ENCODE results near the gene CDC42EP3. TPM values are rescaled to one million over a fixed set of nuclear protein-coding genes. Genes with fewer than 3 reads are reported as not detected.

Gene CDC42EP3
- total RNA-seq, 6 donors from 2014 or later, result 24.5 to 76.2 (median 43.2) TPM

GRCh38 chr2:37689751-37690150 is 18.3 kb upstream of the CDC42EP3 start:
- H3K9me3 ChIP-seq, result no peaks in the 10 kb centered on the region
- H3K4me3 ChIP-seq, result no peak overlapping the region
- peak overlapping the region in 1 of 4 donors; percentile 36 for H3K27ac ChIP-seq
- no peaks in the 10 kb centered on the region for H3K27me3 ChIP-seq
- ATAC-seq (ENCODE audit: low FRiP score in 2 of 2), result no peak
- no peaks in the 10 kb centered on the region for H3K36me3 ChIP-seq
- no peak for DNase-seq
- peaks cover 0 to 3% (median 0%) of the 10 kb centered on the region in 4 donors for H3K4me1 ChIP-seq
- WGBS, 2 donors, result 71 to 89% methylated on average over 2 of the region's 2 CpGs
- TF ChIP-seq EP300 (IDR thresholded peaks at IDR 0.05) (no peak), CTCF (IDR thresholded peaks at IDR 0.05) (no peak), POLR2A (IDR thresholded peaks at IDR 0.05) (no peak), POLR2AphosphoS5 (IDR thresholded peaks at IDR 0.05) (no peak)

- ATAC-seq (ENCODE audit: low FRiP score in 2 of 2) (peak; percentile 55 to 88), DNase-seq (no peak)
- no peaks in the 10 kb centered on the region for H3K27me3 ChIP-seq
- H3K36me3 ChIP-seq, result no peaks in the 10 kb centered on the region
- H3K27ac ChIP-seq, result peak overlapping the region in 1 of 4 donors; percentile 66
- H3K4me1 ChIP-seq, result peaks cover 0 to 4% (median 1%) of the 10 kb centered on the region in 4 donors
- no peak overlapping the region for H3K4me3 ChIP-seq
- no peaks in the 10 kb centered on the region for H3K9me3 ChIP-seq
- 72 to 80% methylated on average over 10 of the region's 10 CpGs for whole genome bisulfite sequencing, 2 donors
- TF ChIP-seq POLR2A (IDR thresholded peaks at IDR 0.05) (no peak), CTCF (IDR thresholded peaks at IDR 0.05) (no peak), POLR2AphosphoS5 (IDR thresholded peaks at IDR 0.05) (no peak), EP300 (IDR thresholded peaks at IDR 0.05) (no peak)
Observed at GRCh38 chr2:37688771-37689468, 17.5 kb upstream of the CDC42EP3 start.

- Histone ChIP-seq H3K36me3 (no peaks in the 10 kb centered on the region), H3K27me3 (no peaks in the 10 kb centered on the region), H3K4me3 (no peak overlapping the region), H3K4me1 (peaks cover 0 to 13% (median 1%) of the 10 kb centered on the region in 4 donors), H3K9me3 (no peaks in the 10 kb centered on the region), H3K27ac (no peak overlapping the region)
- no peak for DNase-seq
- ATAC-seq (ENCODE audit: low FRiP score in 2 of 2), result no peak
- no peak for TF ChIP-seq CTCF (IDR thresholded peaks at IDR 0.05)
- no peak for TF ChIP-seq POLR2A (IDR thresholded peaks at IDR 0.05)
- TF ChIP-seq EP300 (IDR thresholded peaks at IDR 0.05), result no peak
- no peak for TF ChIP-seq POLR2AphosphoS5 (IDR thresholded peaks at IDR 0.05)
- WGBS, 2 donors, result 71 to 82% methylated on average over 1 of the region's 1 CpG
Observed at GRCh38 chr2:37686792-37687526, 15.5 kb upstream of the CDC42EP3 start.

- H3K4me1 ChIP-seq, result peaks cover 0 to 13% (median 1%) of the 10 kb centered on the region in 4 donors
- no peak for TF ChIP-seq EP300 (IDR thresholded peaks at IDR 0.05)
- no peak for TF ChIP-seq POLR2A (IDR thresholded peaks at IDR 0.05)
- no peak for TF ChIP-seq CTCF (IDR thresholded peaks at IDR 0.05)
- no peak for TF ChIP-seq POLR2AphosphoS5 (IDR thresholded peaks at IDR 0.05)
- WGBS, 2 donors, result 85 to 86% methylated on average over 4 of the region's 4 CpGs
- no peaks in the 10 kb centered on the region for H3K9me3 ChIP-seq
- DNase-seq, result no peak
- H3K36me3 ChIP-seq, result no peaks in the 10 kb centered on the region
- no peak overlapping the region for H3K27ac ChIP-seq
- H3K27me3 ChIP-seq, result no peaks in the 10 kb centered on the region
- ATAC-seq (ENCODE audit: low FRiP score in 2 of 2), result no peak
- H3K4me3 ChIP-seq, result no peak overlapping the region
Observed at GRCh38 chr2:37684809-37685208, 13.4 kb upstream of the CDC42EP3 start.
